A549 (cell line): ENCODE data around the gene DCUN1D2. TPM values are rescaled to one million over a fixed set of nuclear protein-coding genes. Genes with fewer than 3 reads are reported as not detected.

Source experiments
- ATAC-seq, 2 experiments: fragments of 200-7000 bp in 1 of 2; fragments of >200 bp in 1 of 2; cut with Nextera tagmentation in 1 of 2; cut with Tn5 transposase in 1 of 2; 3 replicates each; pipeline versions ENCODE4 v1.8.0 to v1.9.1; 2018 to 2020; ENCODE audit warnings: mild to moderate bottlenecking in 1 of 2, moderate library complexity in 1 of 2
- CTCF ChIA-PET: fragments of 300-600 bp; sonication (Branson Sonifier 250); formaldehyde crosslinking; extraction: SDS; loops from one replicate; lab custom pipeline; 2021; ENCODE audit warnings: antibody characterized with exemption, inconsistent platforms; lab: Yijun Ruan, JAX
- POLR2A ChIA-PET: fragments of 350-600 bp; formaldehyde crosslinking; extraction: SDS; loops from one replicate; lab custom pipeline; 2021; ENCODE audit warnings: antibody characterized with exemption, inconsistent platforms; lab: Yijun Ruan, JAX
- DNase-seq, 2 experiments: peaks; one replicate each; pipeline versions ENCODE4 v3.0.0 to v3.0.0-alpha.2; 2011 to 2016; ENCODE audit warnings: low read depth in 1 of 2, low spot score in 1 of 2
- FAIRE-seq: peaks from 2 replicates; lab custom pipeline; 2011; peaks lifted over from hg19 to GRCh38; lab: Jason Lieb, UNC
- H3K27ac ChIP-seq, 2 experiments: fragments of >200 bp; sonication (Bioruptor Twin); formaldehyde crosslinking; 3 replicates each; pipeline ENCODE4 v1.5.1; 2016 to 2017
- H3K4me1 ChIP-seq: fragments of >200 bp; sonication (Bioruptor Twin); formaldehyde crosslinking; 3 replicates; pipeline ENCODE4 v1.6.1; 2016
- H3K4me2 ChIP-seq: fragments of >200 bp; sonication (Bioruptor Twin); formaldehyde crosslinking; 3 replicates; pipeline ENCODE4 v1.6.1; 2016
- H3K4me3 ChIP-seq: fragments of >200 bp; sonication (Bioruptor Twin); formaldehyde crosslinking; 3 replicates; pipeline ENCODE4 v1.5.1; 2016
- H3K9me3 ChIP-seq: fragments of >200 bp; sonication (Bioruptor Twin); formaldehyde crosslinking; 3 replicates; pipeline ENCODE4 v1.6.1; 2016
- CBX2 ChIP-seq: fragments of 200-600 bp; sonication (generic); IDR thresholded peaks from 2 replicates; pipeline ENCODE4 v1.6.1; 2016; ENCODE audit warnings: low read depth, mild to moderate bottlenecking, borderline replicate concordance
- CBX8 ChIP-seq: fragments of 200-600 bp; sonication (generic); IDR thresholded peaks from 2 replicates; pipeline ENCODE4 v1.6.1; 2016
- CHD2 ChIP-seq: fragments of 150-350 bp; IDR thresholded peaks from 2 replicates; pipeline ENCODE4 v1.6.1; 2014; ENCODE audit warnings: low read length; ENCODE audit not compliant: partially characterized antibody
- CHD4 ChIP-seq: fragments of 200-600 bp; sonication (generic); IDR thresholded peaks from 2 replicates; pipeline ENCODE4 v1.6.1; 2016; ENCODE audit warnings: antibody characterized with exemption, mild to moderate bottlenecking, borderline replicate concordance
- E2F6 ChIP-seq: IDR thresholded peaks from 2 replicates; pipeline ENCODE4 v1.6.1; 2012; ENCODE audit warnings: low read depth, borderline replicate concordance
- EHMT2 ChIP-seq: fragments of 200-600 bp; sonication (generic); IDR thresholded peaks from 2 replicates; pipeline ENCODE4 v1.6.1; 2016; ENCODE audit warnings: antibody characterized with exemption, low read depth, mild to moderate bottlenecking, moderate library complexity
- FOSB ChIP-seq: fragments of 250-450 bp; sonication (Bioruptor Pico); IDR thresholded peaks from 2 replicates; pipeline ENCODE4 v1.5.0; 2020; ENCODE audit warnings: mild to moderate bottlenecking, moderate library complexity
- FOSL2 ChIP-seq, 2 experiments: fragments of 450-650 bp in 1 of 2; fragments of >200 bp in 1 of 2; sonication (Bioruptor Twin) in 1 of 2; formaldehyde crosslinking; IDR thresholded peaks; 2 replicates each; pipeline versions ENCODE4 v1.5.0 to v1.6.1; 2016 to 2020; ENCODE audit warnings: mild to moderate bottlenecking in 1 of 2, moderate library complexity in 1 of 2
- HMGXB4 ChIP-seq: fragments of 250-450 bp; sonication (Bioruptor Pico); IDR thresholded peaks from 2 replicates; pipeline ENCODE4 v1.5.0; 2021; ENCODE audit warnings: mild to moderate bottlenecking, moderate library complexity, borderline replicate concordance
- HOXB5 ChIP-seq: fragments of 250-450 bp; sonication (Bioruptor Pico); IDR thresholded peaks from 2 replicates; pipeline ENCODE4 v1.5.0; 2020; ENCODE audit warnings: mild to moderate bottlenecking, moderate library complexity
- JUNB ChIP-seq: fragments of >200 bp; sonication (Bioruptor Twin); formaldehyde crosslinking; IDR thresholded peaks from 2 replicates; pipeline ENCODE4 v1.6.1; 2016
- MAFK ChIP-seq: fragments of 450-650 bp; IDR thresholded peaks from 2 replicates; pipeline ENCODE4 v1.6.1; 2014; ENCODE audit not compliant: partially characterized antibody
- MAZ ChIP-seq: fragments of 150-350 bp; IDR thresholded peaks from 2 replicates; pipeline ENCODE4 v1.6.1; 2014; ENCODE audit warnings: antibody characterized with exemption, low read depth, low read length, borderline replicate concordance
- MYC ChIP-seq: IDR thresholded peaks from 2 replicates; pipeline ENCODE4 v1.6.1; 2012; ENCODE audit warnings: mild to moderate bottlenecking, inconsistent platforms, low read length, improper control_type of control experiment, borderline replicate concordance
- NPAS2 ChIP-seq: fragments of 250-450 bp; sonication (Bioruptor Pico); IDR thresholded peaks from 2 replicates; pipeline ENCODE4 v1.8.0; 2022; ENCODE audit warnings: mild to moderate bottlenecking, moderate library complexity, borderline replicate concordance
- PBX3 ChIP-seq: IDR thresholded peaks from 2 replicates; pipeline ENCODE4 v1.6.1; 2012
- RARB ChIP-seq: fragments of 250-450 bp; sonication (Bioruptor Pico); IDR thresholded peaks from 2 replicates; pipeline ENCODE4 v1.8.0; 2021; ENCODE audit warnings: mild to moderate bottlenecking, moderate library complexity
- REST ChIP-seq: fragments of 200-600 bp; sonication (generic); IDR thresholded peaks from 2 replicates; pipeline ENCODE4 v1.6.1; 2016; ENCODE audit warnings: antibody characterized with exemption, mild to moderate bottlenecking, moderate library complexity
- RNF2 ChIP-seq: fragments of 200-600 bp; sonication (generic); IDR thresholded peaks from 2 replicates; pipeline ENCODE4 v1.6.1; 2016; ENCODE audit warnings: low read depth, mild to moderate bottlenecking, antibody characterized with exemption, moderate library complexity, borderline replicate concordance
- SREBF2 ChIP-seq: fragments of 450-650 bp; IDR thresholded peaks from 2 replicates; pipeline ENCODE4 v1.6.1; 2014; ENCODE audit warnings: mild to moderate bottlenecking, moderate library complexity
- TP53 ChIP-seq: fragments of 250-450 bp; sonication (Bioruptor Pico); IDR thresholded peaks from 2 replicates; pipeline ENCODE4 v1.5.0; 2021; ENCODE audit warnings: mild to moderate bottlenecking, moderate library complexity
- ZC3H11A ChIP-seq: fragments of 450-650 bp; IDR thresholded peaks from 2 replicates; pipeline ENCODE4 v1.6.1; 2014; ENCODE audit warnings: antibody characterized with exemption, mild to moderate bottlenecking
- ZFP36 ChIP-seq: fragments of 450-650 bp; IDR thresholded peaks from 2 replicates; pipeline ENCODE4 v1.6.1; 2014; ENCODE audit warnings: borderline replicate concordance; ENCODE audit not compliant: partially characterized antibody
- ZNF302 ChIP-seq: fragments of 250-450 bp; sonication (Bioruptor Pico); IDR thresholded peaks from 2 replicates; pipeline ENCODE4 v1.9.0; 2021; ENCODE audit warnings: inconsistent platforms, mild to moderate bottlenecking, moderate library complexity
- WGBS: methylation state at CpG from one replicate; pipeline ENCODE4 v1.1.6; 2017; ENCODE audit errors: missing lambda C conversion rate; 5-methylcytosine and 5-hydroxymethylcytosine counted together
- polyA plus RNA-seq, 4 experiments: library from polyadenylated mRNA; depleted of rRNA in 3 of 4; stranded (reverse); fragments of >200 nt; fragmentation: RNase III in 1 of 4; extraction: RNeasy Plus Mini Kit Qiagen cat#74134 plus additional on column Dnase treatment in 1 of 4; gene quantifications; 2 replicates in 3 of 4; 3 replicates in 1 of 4; pipeline ENCODE4 v1.2.3, GENCODE V29; 2011 to 2017

The DCUN1D2 gene
- polyA plus RNA-seq, 2 of the 4 experiments (the other 2 are of a cell fraction): 8.4 to 8.6 TPM

DNA sequence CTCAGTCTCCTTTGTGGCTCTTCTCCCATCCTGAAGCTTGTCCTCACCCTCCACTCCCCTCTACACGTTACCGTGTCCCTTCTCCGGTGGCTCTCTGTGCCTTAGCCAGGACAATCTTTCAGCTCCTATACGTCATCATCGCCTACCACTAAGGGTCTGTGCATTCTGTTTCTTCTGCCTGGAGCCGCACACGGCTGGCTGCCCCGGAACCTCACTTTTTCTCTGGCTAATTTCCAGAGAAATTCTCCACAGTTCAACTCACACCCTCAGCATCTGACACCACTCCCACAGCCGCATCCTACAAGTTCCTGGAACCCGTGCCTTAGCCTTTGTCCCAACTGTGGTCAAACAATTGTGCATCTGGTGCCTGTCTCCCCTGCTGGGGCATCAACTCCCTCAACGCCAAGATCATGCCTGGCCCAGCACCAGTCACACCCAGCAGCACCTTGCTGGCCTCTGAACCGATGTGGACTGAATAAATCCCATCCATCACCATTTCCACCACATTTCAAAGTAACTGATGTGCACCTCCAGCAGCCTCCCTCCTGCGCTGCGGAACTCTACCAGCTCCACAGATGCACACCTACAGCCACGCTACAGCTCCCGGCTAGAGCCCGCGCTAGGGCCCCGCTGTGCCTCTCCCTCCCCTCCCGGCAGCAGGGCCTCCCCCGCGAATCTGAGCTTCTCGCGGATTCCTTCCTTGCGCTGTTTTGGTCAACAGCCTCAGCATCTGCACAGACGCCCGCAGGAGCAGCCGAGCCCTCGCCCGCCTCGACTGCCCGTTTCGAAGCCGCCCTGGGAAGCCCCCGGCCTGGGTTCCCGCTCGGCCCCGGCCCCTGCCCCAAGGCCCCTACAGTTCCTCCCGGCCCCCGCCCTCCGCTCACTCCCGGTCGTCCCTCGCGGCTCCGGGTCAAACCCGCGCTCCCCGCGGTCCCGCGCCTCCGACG, 689 bp downstream of the DCUN1D2 start:
- DNase-seq (peak in 1 of 2 experiments; percentile 12), FAIRE-seq (no peak), ATAC-seq (peak; percentile 8 to 27)
- Histone ChIP-seq H3K4me2 (peak overlapping the region; percentile 95), H3K4me1 (peaks cover 36% of the 10 kb centered on the region), H3K9me3 (no peaks in the 10 kb centered on the region), H3K4me3 (peak overlapping the region; percentile 89), H3K27ac (peak overlapping the region; percentile 92 to 98)
- TF ChIP-seq TP53 (CRISPR knock-in tag): no peak
- TF ChIP-seq ZC3H11A: no peak
- no peak for TF ChIP-seq NPAS2
- TF ChIP-seq FOSB: no peak
- TF ChIP-seq SREBF2: no peak
- TF ChIP-seq E2F6: no peak
- TF ChIP-seq CHD2: no peak
- TF ChIP-seq PBX3: no peak
- no peak for TF ChIP-seq FOSL2 (IDR thresholded peaks at IDR 0.05)
- TF ChIP-seq FOSL2 (CRISPR knock-in tag; IDR thresholded peaks at IDR 0.05): no peak
- no peak for TF ChIP-seq MAFK
- no peak for TF ChIP-seq HMGXB4 (CRISPR knock-in tag)
- 52% methylated on average over 12 of the region's 54 CpGs for WGBS
- CTCF ChIA-PET: no interaction called here
- POLR2A ChIA-PET: interaction anchor here (1.2 kb wide), 1 partner anchor 41 kb away, joined by 3 read pairs; no protein-coding TSS in a partner anchor

DNA sequence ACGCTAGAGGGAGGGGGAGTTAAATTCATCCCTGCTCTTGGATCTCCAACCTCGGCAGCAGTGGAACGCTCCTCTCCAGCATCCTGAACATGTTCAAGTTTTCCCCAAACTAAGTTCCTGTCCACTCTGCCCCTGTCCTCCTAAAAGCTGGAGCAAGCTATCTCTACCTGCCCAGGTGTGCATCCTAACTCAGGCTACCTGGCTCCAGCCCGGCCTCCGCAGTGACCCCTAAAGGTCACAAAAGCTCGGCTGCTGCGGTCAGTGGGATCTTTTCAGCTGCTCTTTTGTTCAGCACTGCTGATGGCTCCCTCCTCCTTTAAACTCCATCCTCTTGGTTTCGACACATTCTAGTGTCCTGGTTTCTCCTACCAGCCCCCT, 1.4 kb downstream of the DCUN1D2 start:
- DNase-seq (no peak), FAIRE-seq (no peak), ATAC-seq (no peak)
- 72% methylated on average over 8 of the region's 8 CpGs for WGBS
- peak overlapping the region; percentile 95 for H3K4me2 ChIP-seq
- peak overlapping the region in 1 of 2 experiments; percentile 98; a peak in 1 of 6 replicates for H3K27ac ChIP-seq
- ChIA-PET CTCF (no interaction called here), POLR2A (no interaction called here)
- H3K9me3 ChIP-seq: no peaks in the 10 kb centered on the region
- H3K4me3 ChIP-seq: peak overlapping the region; percentile 89; the same call in 1 of the 3 replicates
- TF ChIP-seq RNF2: no peak
- TF ChIP-seq CBX2: no peak
- TF ChIP-seq HOXB5 (CRISPR knock-in tag): no peak
- TF ChIP-seq CBX8: no peak
- TF ChIP-seq RARB (CRISPR knock-in tag): no peak
- no peak for TF ChIP-seq ZC3H11A
- TF ChIP-seq MYC: no peak
- peaks cover 30% of the 10 kb centered on the region for H3K4me1 ChIP-seq

DNA sequence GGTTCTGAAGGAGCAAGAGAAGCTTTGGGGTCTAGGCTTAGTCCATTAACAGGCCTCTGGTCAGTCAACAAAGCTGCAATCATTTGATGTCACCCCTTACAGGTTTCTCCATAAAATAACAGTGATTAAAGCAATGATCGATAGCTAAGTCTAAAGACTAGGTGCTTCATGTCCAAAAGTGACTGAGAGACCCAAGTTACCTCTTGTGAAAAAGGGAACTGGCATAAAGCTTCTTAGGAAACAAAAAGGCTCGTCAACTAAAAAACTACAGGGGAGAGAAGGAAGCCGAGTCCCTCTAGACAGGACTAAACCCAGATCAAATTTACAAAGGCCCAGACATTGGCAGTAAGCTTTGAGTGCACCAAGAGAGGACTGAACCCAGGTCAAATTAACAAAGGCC, 2.2 kb downstream of the DCUN1D2 start:
- ChIA-PET POLR2A (no interaction called here), CTCF (interaction anchor here (0.7 kb wide), 1 partner anchor 30 kb away, joined by 3 read pairs; no protein-coding TSS in a partner anchor)
- Histone ChIP-seq H3K4me3 (no peak overlapping the region), H3K27ac (no peak overlapping the region), H3K4me2 (no peak overlapping the region), H3K4me1 (peaks cover 22% of the 10 kb centered on the region), H3K9me3 (no peaks in the 10 kb centered on the region)
- no peak for DNase-seq
- FAIRE-seq: no peak
- no peak for ATAC-seq
- WGBS: 91% methylated on average over 3 of the region's 3 CpGs
- TF ChIP-seq ZNF302 (CRISPR knock-in tag) (no peak), MAFK (no peak), JUNB (no peak), EHMT2 (no peak), REST (no peak), RARB (CRISPR knock-in tag) (no peak), ZFP36 (no peak), CHD4 (no peak), MAZ (no peak), SREBF2 (no peak)
